A673 (cell line): ENCODE measurements around the gene FSCN2.

ENCODE experiments used
- CTCF ChIP-seq: fragments of 300-800, 200-600 bp; sonication (generic); conservative IDR thresholded peaks from 2 replicates; pipeline ENCODE4 v1.5.1; 2017; ENCODE audit warnings: low read depth, mild to moderate bottlenecking, antibody characterized with exemption, low read length, moderate library complexity, mixed read lengths
- EZH2 ChIP-seq: fragments of 200-600 bp; sonication (generic); IDR thresholded peaks from 2 replicates; pipeline ENCODE4 v1.6.1; 2017; ENCODE audit warnings: borderline replicate concordance, low read depth, mild to moderate bottlenecking, mixed read lengths, antibody characterized with exemption, low read length; ENCODE audit not compliant: poor library complexity, severe bottlenecking

GRCh38 chr17:81512562-81513371, 15.4 kb upstream of the FSCN2 start, which contains the start of gene ACTG1:
- TF ChIP-seq CTCF (no peak), EZH2 (no peak)
